Measurements from ENCODE around the gene PCDH1. TPM values are rescaled to one million over a fixed set of nuclear protein-coding genes. Genes with fewer than 3 reads are reported as not detected.

Gene PCDH1
- total RNA-seq, 1 experiment from 2014 or later, result 146 TPM

- Mint-ChIP-seq H3K36me3 (ENCODE audit: insufficient read depth, unreplicated experiment) (peaks cover 29% of the 10 kb centered on the region), H3K27me3 (ENCODE audit: unreplicated experiment) (peaks cover 23% of the 10 kb centered on the region), H3K4me3 (ENCODE audit: low read depth, unreplicated experiment) (no peak overlapping the region), H3K4me1 (ENCODE audit: low read depth, unreplicated experiment) (peaks cover 9% of the 10 kb centered on the region), H3K9me3 (ENCODE audit: low read depth, unreplicated experiment) (no peaks in the 10 kb centered on the region), H3K27ac (ENCODE audit: unreplicated experiment) (no peak overlapping the region)
- BruUV-seq (replicated peaks), result no TSS peak
- CTCF ChIA-PET, result no interaction called here
- DNase-seq, result no peak
- intact Hi-C loops (cut with micrococcal nuclease; ENCODE audit: unreplicated experiment), result no loop called here
- no peak for TF ChIP-seq CTCF (IDR thresholded peaks at IDR 0.05; ENCODE audit: unreplicated experiment)
Measured at GRCh38 chr5:141920771-141921170, 42.6 kb upstream of the PCDH1 start.

GRCh38 chr5:141919218-141920119 is 41.3 kb upstream of the PCDH1 start:
- H3K9me3 Mint-ChIP-seq (ENCODE audit: low read depth, unreplicated experiment), result no peaks in the 10 kb centered on the region

GRCh38 chr5:141917760-141918159 is 39.5 kb upstream of the PCDH1 start:
- H3K4me1 Mint-ChIP-seq (ENCODE audit: low read depth, unreplicated experiment), result no peaks in the 10 kb centered on the region
- CTCF ChIA-PET, result no interaction called here
- H3K27me3 Mint-ChIP-seq (ENCODE audit: unreplicated experiment), result peaks cover 49% of the 10 kb centered on the region
- no peak for DNase-seq
- no TSS peak for BruUV-seq (replicated peaks)
- no peaks in the 10 kb centered on the region for H3K9me3 Mint-ChIP-seq (ENCODE audit: low read depth, unreplicated experiment)
- H3K36me3 Mint-ChIP-seq (ENCODE audit: insufficient read depth, unreplicated experiment), result peaks cover 1% of the 10 kb centered on the region
- no peak overlapping the region for H3K27ac Mint-ChIP-seq (ENCODE audit: unreplicated experiment)
- TF ChIP-seq CTCF (IDR thresholded peaks at IDR 0.05; ENCODE audit: unreplicated experiment), result no peak
- no peak overlapping the region for H3K4me3 Mint-ChIP-seq (ENCODE audit: low read depth, unreplicated experiment)
- intact Hi-C loops (cut with micrococcal nuclease; ENCODE audit: unreplicated experiment), result no loop called here

More at GRCh38 chr5:141919218-141920119, 41.3 kb upstream of the PCDH1 start:
- CTCF ChIA-PET, result no interaction called here
- Mint-ChIP-seq H3K4me1 (ENCODE audit: low read depth, unreplicated experiment) (peaks cover 9% of the 10 kb centered on the region), H3K36me3 (ENCODE audit: insufficient read depth, unreplicated experiment) (peaks cover 18% of the 10 kb centered on the region), H3K4me3 (ENCODE audit: low read depth, unreplicated experiment) (no peak overlapping the region), H3K27ac (ENCODE audit: unreplicated experiment) (no peak overlapping the region), H3K27me3 (ENCODE audit: unreplicated experiment) (peaks cover 36% of the 10 kb centered on the region)
- BruUV-seq (replicated peaks), result no TSS peak
- no peak for DNase-seq
- no peak for TF ChIP-seq CTCF (IDR thresholded peaks at IDR 0.05; ENCODE audit: unreplicated experiment)
- intact Hi-C loops (cut with micrococcal nuclease; ENCODE audit: unreplicated experiment), result no loop called here

GRCh38 chr5:141916522-141916921 is 38.3 kb upstream of the PCDH1 start:
- no peak for TF ChIP-seq CTCF (IDR thresholded peaks at IDR 0.05; ENCODE audit: unreplicated experiment)
- Mint-ChIP-seq H3K9me3 (ENCODE audit: low read depth, unreplicated experiment) (no peaks in the 10 kb centered on the region), H3K36me3 (ENCODE audit: insufficient read depth, unreplicated experiment) (no peaks in the 10 kb centered on the region), H3K4me3 (ENCODE audit: low read depth, unreplicated experiment) (no peak overlapping the region), H3K27ac (ENCODE audit: unreplicated experiment) (no peak overlapping the region), H3K27me3 (ENCODE audit: unreplicated experiment) (peaks cover 50% of the 10 kb centered on the region), H3K4me1 (ENCODE audit: low read depth, unreplicated experiment) (no peaks in the 10 kb centered on the region)
- intact Hi-C loops (cut with micrococcal nuclease; ENCODE audit: unreplicated experiment), result no loop called here
- CTCF ChIA-PET, result interaction anchor here (0.6 to 1.2 kb wide), 3 partner anchors 8 to 138 kb away, joined by 3 read pairs; no protein-coding TSS in a partner anchor
- no TSS peak for BruUV-seq (replicated peaks)
- no peak for DNase-seq

Data from Calu3 (cell line).